Activated CD8-positive, alpha-beta memory T cell treated with anti-CD3 and anti-CD28 coated beads for 4 hours (primary cell): ENCODE data around the gene CDH23.

Experiments used
- DNase-seq, 2 donors: peaks; one replicate each; pipeline ENCODE4 v3.0.0-alpha.2; 2020; ENCODE audit warnings: low read depth in 2 of 2

Gene CDH23

GRCh38 chr10:71687077-71687476 is 290.4 kb downstream of the CDH23 start:
- no peak for DNase-seq

GRCh38 chr10:71687480-71687879 is 290.8 kb downstream of the CDH23 start:
- DNase-seq = no peak

- no peak for DNase-seq
These were observed 291.5 kb downstream of the CDH23 start for GRCh38 chr10:71688256-71688655.

GRCh38 chr10:71690094-71690720 is 293.5 kb downstream of the CDH23 start:
- DNase-seq = no peak

GRCh38 chr10:71691405-71691804 is 294.7 kb downstream of the CDH23 start:
- no peak for DNase-seq

GRCh38 chr10:71692598-71693306 is 296.0 kb downstream of the CDH23 start:
- DNase-seq = no peak

GRCh38 chr10:71693377-71693776 is 296.7 kb downstream of the CDH23 start:
- DNase-seq = no peak

GRCh38 chr10:71694039-71694501 is 297.4 kb downstream of the CDH23 start:
- DNase-seq = no peak

GRCh38 chr10:71694567-71694968 is 297.8 kb downstream of the CDH23 start:
- DNase-seq = peak in 1 of 2 donors; percentile 13

GRCh38 chr10:71695502-71696476 is 299.1 kb downstream of the CDH23 start:
- DNase-seq = no peak

- peak; percentile 32 to 43 for DNase-seq
These were observed 300.1 kb downstream of the CDH23 start for GRCh38 chr10:71696628-71697326.

- DNase-seq = peak; percentile 65
These were observed 301.4 kb downstream of the CDH23 start for GRCh38 chr10:71697938-71698709.

GRCh38 chr10:71698737-71699136 is 302.0 kb downstream of the CDH23 start:
- no peak for DNase-seq

- no peak for DNase-seq
These were observed 304.1 kb downstream of the CDH23 start for GRCh38 chr10:71700731-71701368.

GRCh38 chr10:71701496-71702132 is 304.9 kb downstream of the CDH23 start:
- no peak for DNase-seq

GRCh38 chr10:71703577-71703976 is 306.9 kb downstream of the CDH23 start:
- DNase-seq = no peak

- no peak for DNase-seq
These were observed 308.1 kb downstream of the CDH23 start for GRCh38 chr10:71704816-71705215.

GRCh38 chr10:71705582-71705981 is 308.9 kb downstream of the CDH23 start:
- DNase-seq = no peak

GRCh38 chr10:71706216-71707121 is 309.7 kb downstream of the CDH23 start:
- DNase-seq = no peak
